GM19035 (cell line): ENCODE data around the gene TOM1L1.

Source experiments
- ATAC-seq: cut with Tn5 transposase; IDR thresholded peaks from one replicate; pipeline ENCODE4 v1.9.1; 2021; ENCODE audit not compliant: unreplicated experiment

TOM1L1 gene

GRCh38 chr17:54898576-54898975, 2.1 kb upstream of the TOM1L1 start:
- no peak for ATAC-seq

- no peak for ATAC-seq
These were observed 1.5 kb upstream of the TOM1L1 start for GRCh38 chr17:54899201-54899600.

GRCh38 chr17:54899721-54900456, 763 bp upstream of the TOM1L1 start:
- no peak for ATAC-seq

GRCh38 chr17:54901230-54901822, 674 bp downstream of the TOM1L1 start:
- no peak for ATAC-seq

GRCh38 chr17:54902017-54902416, 1.4 kb downstream of the TOM1L1 start:
- ATAC-seq, result no peak

- ATAC-seq, result no peak
These were observed 2.0 kb downstream of the TOM1L1 start for GRCh38 chr17:54902611-54903010.

- no peak for ATAC-seq
These were observed 2.7 kb downstream of the TOM1L1 start for GRCh38 chr17:54903375-54903774.

- no peak for ATAC-seq
These were observed 6.0 kb downstream of the TOM1L1 start for GRCh38 chr17:54906683-54907082.

GRCh38 chr17:54907376-54907775, 6.7 kb downstream of the TOM1L1 start:
- no peak for ATAC-seq

GRCh38 chr17:54909766-54910165, 9.1 kb downstream of the TOM1L1 start:
- ATAC-seq, result no peak

- ATAC-seq, result no peak
These were observed 16.1 kb downstream of the TOM1L1 start for GRCh38 chr17:54916721-54917120.

GRCh38 chr17:54919425-54919824, 18.8 kb downstream of the TOM1L1 start:
- ATAC-seq, result no peak

GRCh38 chr17:54920819-54921218, 20.2 kb downstream of the TOM1L1 start:
- ATAC-seq, result no peak

- no peak for ATAC-seq
These were observed 23.8 kb downstream of the TOM1L1 start for GRCh38 chr17:54924405-54924804.

- ATAC-seq, result no peak
These were observed 26.9 kb downstream of the TOM1L1 start for GRCh38 chr17:54927525-54927924.

- no peak for ATAC-seq
These were observed 32.1 kb downstream of the TOM1L1 start for GRCh38 chr17:54932711-54933110.

- no peak for ATAC-seq
These were observed 33.3 kb downstream of the TOM1L1 start for GRCh38 chr17:54933921-54934320.

GRCh38 chr17:54935471-54935870, 34.8 kb downstream of the TOM1L1 start:
- no peak for ATAC-seq

GRCh38 chr17:54937018-54937417, 36.4 kb downstream of the TOM1L1 start:
- ATAC-seq, result no peak

GRCh38 chr17:54937426-54937825, 36.8 kb downstream of the TOM1L1 start:
- no peak for ATAC-seq

- no peak for ATAC-seq
These were observed 40.6 kb downstream of the TOM1L1 start for GRCh38 chr17:54941285-54941684.

- ATAC-seq, result no peak
These were observed 44.1 kb downstream of the TOM1L1 start for GRCh38 chr17:54944796-54945195.

- ATAC-seq, result no peak
These were observed 44.6 kb downstream of the TOM1L1 start for GRCh38 chr17:54945231-54945630.
